GM23338 (cell line): ENCODE measurements around the gene APH1B. TPM values are rescaled to one million over a fixed set of nuclear protein-coding genes. Genes with fewer than 3 reads are reported as not detected.

Experiments used
- ATAC-seq: fragments of 200-7000 bp; cut with Tn5 transposase; 3 replicates; pipeline ENCODE4 v1.9.1; 2020
- DNase-seq: peaks from one replicate; pipeline ENCODE4 v3.0.0-alpha.2; 2015; ENCODE audit warnings: low spot score
- H2AFZ ChIP-seq: fragments of 200-600 bp; sonication (generic); 2 replicates; pipeline ENCODE4 v1.8.0; 2016; ENCODE audit warnings: antibody characterized with exemption, mild to moderate bottlenecking, moderate library complexity
- H3F3A ChIP-seq: fragments of 200-600 bp; sonication (generic); replicated peaks from 2 replicates; pipeline ENCODE4 v1.8.0; 2017; ENCODE audit warnings: antibody characterized with exemption, mixed run types, low read depth
- H3K27ac ChIP-seq: fragments of 200-600 bp; sonication (generic); 2 replicates; pipeline ENCODE4 v1.6.1; 2016; ENCODE audit warnings: low read depth
- H3K27me3 ChIP-seq: fragments of 200-600 bp; sonication (generic); 2 replicates; pipeline ENCODE4 v1.8.0; 2016; ENCODE audit warnings: mild to moderate bottlenecking, mixed run types, moderate library complexity; ENCODE audit not compliant: insufficient read depth
- H3K36me3 ChIP-seq: fragments of 200-600 bp; sonication (generic); 2 replicates; pipeline ENCODE4 v1.8.0; 2016; ENCODE audit warnings: mild to moderate bottlenecking; ENCODE audit not compliant: insufficient read depth
- H3K4me1 ChIP-seq: fragments of 200-600 bp; sonication (generic); 2 replicates; pipeline ENCODE4 v1.8.0; 2016; ENCODE audit warnings: mild to moderate bottlenecking, moderate library complexity; ENCODE audit not compliant: insufficient read depth
- H3K4me2 ChIP-seq: fragments of 200-600 bp; sonication (generic); 2 replicates; pipeline ENCODE4 v1.7.1; 2017; ENCODE audit warnings: mixed run types
- H3K4me3 ChIP-seq: fragments of 200-600 bp; sonication (generic); 2 replicates; pipeline ENCODE4 v1.6.1; 2016; ENCODE audit warnings: mixed run types
- H3K79me2 ChIP-seq: fragments of 200-600 bp; sonication (generic); replicated peaks from 2 replicates; pipeline ENCODE4 v1.8.0; 2017; ENCODE audit warnings: mild to moderate bottlenecking; ENCODE audit not compliant: insufficient read depth
- H3K9me2 ChIP-seq: fragments of 200-600 bp; sonication (generic); 2 replicates; pipeline ENCODE4 v1.8.0; 2017; ENCODE audit not compliant: insufficient read depth
- H4K20me1 ChIP-seq: fragments of 200-600 bp; sonication (generic); replicated peaks from 2 replicates; pipeline ENCODE4 v1.8.0; 2017; ENCODE audit warnings: mild to moderate bottlenecking; ENCODE audit not compliant: insufficient read depth
- H3K27ac Mint-ChIP-seq: 2 replicates; pipeline ENCODE4 v1.8.0; 2020; ENCODE audit warnings: inconsistent platforms, mild to moderate bottlenecking, moderate library complexity, mixed read lengths
- H3K27me3 Mint-ChIP-seq: 3 replicates; pipeline ENCODE4 v1.8.0; 2022; ENCODE audit warnings: low read depth, mild to moderate bottlenecking, moderate library complexity, mixed read lengths, inconsistent platforms; ENCODE audit not compliant: insufficient read depth, poor library complexity
- H3K36me3 Mint-ChIP-seq: 3 replicates; pipeline ENCODE4 v1.8.0; 2021; ENCODE audit warnings: low read depth, mild to moderate bottlenecking, inconsistent platforms, moderate library complexity, mixed read lengths
- H3K4me1 Mint-ChIP-seq: 3 replicates; pipeline ENCODE4 v1.8.0; 2020; ENCODE audit warnings: mild to moderate bottlenecking, inconsistent platforms, mixed read lengths
- H3K4me3 Mint-ChIP-seq: 3 replicates; pipeline ENCODE4 v1.8.0; 2021; ENCODE audit warnings: moderate library complexity, mild to moderate bottlenecking, inconsistent platforms, mixed read lengths
- H3K9me3 Mint-ChIP-seq: 3 replicates; pipeline ENCODE4 v1.8.0; 2020; ENCODE audit warnings: moderate library complexity, mild to moderate bottlenecking, inconsistent platforms, mixed read lengths
- CREB1 ChIP-seq: fragments of 250-450 bp; sonication (Bioruptor Pico); IDR thresholded peaks from 2 replicates; pipeline ENCODE4 v1.5.0; 2020; ENCODE audit warnings: low read depth, mild to moderate bottlenecking, moderate library complexity
- EZH2 ChIP-seq: fragments of 200-600 bp; sonication (generic); IDR thresholded peaks from one replicate; pipeline ENCODE4 v1.8.0; 2017; ENCODE audit warnings: antibody characterized with exemption, mild to moderate bottlenecking, low read depth; ENCODE audit not compliant: unreplicated experiment
- EZH2phosphoT487 ChIP-seq: fragments of 200-600 bp; sonication (generic); IDR thresholded peaks from one replicate; pipeline ENCODE4 v1.8.1; 2018; ENCODE audit warnings: antibody characterized with exemption; ENCODE audit not compliant: unreplicated experiment
- JUNB ChIP-seq: IDR thresholded peaks from one replicate; pipeline ENCODE4 v1.6.1; 2016; ENCODE audit warnings: antibody characterized with exemption; ENCODE audit not compliant: unreplicated experiment
- NANOG ChIP-seq: IDR thresholded peaks from 2 replicates; pipeline ENCODE4 v1.6.1; 2016; ENCODE audit warnings: antibody characterized with exemption, borderline replicate concordance
- POLR2AphosphoS5 ChIP-seq: IDR thresholded peaks from 2 replicates; pipeline ENCODE4 v1.6.1; 2016; ENCODE audit warnings: antibody characterized with exemption, low read depth
- ZNF114 ChIP-seq: fragments of 250-450 bp; sonication (Bioruptor Pico); IDR thresholded peaks from 2 replicates; pipeline ENCODE4 v1.5.0; 2020; ENCODE audit warnings: mild to moderate bottlenecking, moderate library complexity
- ZNF331 ChIP-seq: fragments of 250-450 bp; sonication (Bioruptor Pico); IDR thresholded peaks from 2 replicates; pipeline ENCODE4 v1.5.0; 2020; ENCODE audit warnings: low read depth, mild to moderate bottlenecking, moderate library complexity
- polyA plus RNA-seq: library from polyadenylated mRNA; unstranded; fragments of >200 nt; fragmentation: Nextera tagmentation; extraction: Ambion mirVana; gene quantifications from 2 replicates; pipeline ENCODE4 v1.2.1, GENCODE V29; 2016
- total RNA-seq: library from RNA; depleted of rRNA; stranded (reverse); fragments of >200 nt; shearing (Covaris generic); gene quantifications from 2 replicates; pipeline ENCODE4 v1.2.3, GENCODE V29; 2014
- TF ChIP-seq, protein P1 (sequence below), 2 experiments: fragments of 200-600 bp in 1 of 2; sonication (generic) in 1 of 2; conservative IDR thresholded peaks; 2 replicates each; pipeline versions ENCODE4 v1.5.1 to v1.6.1; 2016 to 2017; ENCODE audit warnings: antibody characterized with exemption in 2 of 2, low read depth in 2 of 2, mild to moderate bottlenecking in 2 of 2, moderate library complexity in 1 of 2
- TF ChIP-seq, protein P2 (sequence below): IDR thresholded peaks from one replicate; pipeline ENCODE4 v1.6.1; 2018; ENCODE audit warnings: antibody characterized with exemption; ENCODE audit not compliant: unreplicated experiment
- TF ChIP-seq, protein P3 (sequence below): IDR thresholded peaks from 2 replicates; pipeline ENCODE4 v1.6.1; 2016; ENCODE audit warnings: antibody characterized with exemption

The APH1B gene
- total and polyA plus RNA-seq, 2 experiments from 2014 or later = 14.3 to 24.4 TPM

DNA sequence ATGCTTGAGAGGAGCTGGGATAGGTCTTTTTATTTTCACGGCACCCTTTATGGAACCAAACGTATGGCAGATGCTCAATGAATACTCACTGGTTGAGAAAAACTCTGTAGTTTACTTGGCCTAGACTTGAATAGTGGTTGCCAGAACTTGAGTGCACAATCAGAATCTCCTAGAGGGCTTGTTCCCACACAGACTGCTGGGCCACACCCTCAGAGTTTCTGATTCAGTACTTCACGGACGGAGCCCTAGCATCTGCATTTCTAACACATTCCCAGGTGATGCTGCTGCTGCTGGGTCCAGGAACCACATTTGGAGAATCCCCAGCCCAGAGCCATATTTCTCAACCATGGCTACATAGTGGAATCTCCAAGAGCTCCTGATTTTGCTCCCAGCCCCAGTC, 79.7 kb downstream of the APH1B start (continued):
- TF ChIP-seq ZNF331 (no peak), EZH2phosphoT487 (no peak), CREB1 (CRISPR knock-in tag) (no peak), POLR2AphosphoS5 (no peak), JUNB (no peak)
- TF ChIP-seq, protein P1, sequence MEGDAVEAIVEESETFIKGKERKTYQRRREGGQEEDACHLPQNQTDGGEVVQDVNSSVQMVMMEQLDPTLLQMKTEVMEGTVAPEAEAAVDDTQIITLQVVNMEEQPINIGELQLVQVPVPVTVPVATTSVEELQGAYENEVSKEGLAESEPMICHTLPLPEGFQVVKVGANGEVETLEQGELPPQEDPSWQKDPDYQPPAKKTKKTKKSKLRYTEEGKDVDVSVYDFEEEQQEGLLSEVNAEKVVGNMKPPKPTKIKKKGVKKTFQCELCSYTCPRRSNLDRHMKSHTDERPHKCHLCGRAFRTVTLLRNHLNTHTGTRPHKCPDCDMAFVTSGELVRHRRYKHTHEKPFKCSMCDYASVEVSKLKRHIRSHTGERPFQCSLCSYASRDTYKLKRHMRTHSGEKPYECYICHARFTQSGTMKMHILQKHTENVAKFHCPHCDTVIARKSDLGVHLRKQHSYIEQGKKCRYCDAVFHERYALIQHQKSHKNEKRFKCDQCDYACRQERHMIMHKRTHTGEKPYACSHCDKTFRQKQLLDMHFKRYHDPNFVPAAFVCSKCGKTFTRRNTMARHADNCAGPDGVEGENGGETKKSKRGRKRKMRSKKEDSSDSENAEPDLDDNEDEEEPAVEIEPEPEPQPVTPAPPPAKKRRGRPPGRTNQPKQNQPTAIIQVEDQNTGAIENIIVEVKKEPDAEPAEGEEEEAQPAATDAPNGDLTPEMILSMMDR (conservative IDR thresholded peaks at IDR 0.05; ENCODE audit: low read depth in 2 of 2) = no peak
- TF ChIP-seq, protein P2, sequence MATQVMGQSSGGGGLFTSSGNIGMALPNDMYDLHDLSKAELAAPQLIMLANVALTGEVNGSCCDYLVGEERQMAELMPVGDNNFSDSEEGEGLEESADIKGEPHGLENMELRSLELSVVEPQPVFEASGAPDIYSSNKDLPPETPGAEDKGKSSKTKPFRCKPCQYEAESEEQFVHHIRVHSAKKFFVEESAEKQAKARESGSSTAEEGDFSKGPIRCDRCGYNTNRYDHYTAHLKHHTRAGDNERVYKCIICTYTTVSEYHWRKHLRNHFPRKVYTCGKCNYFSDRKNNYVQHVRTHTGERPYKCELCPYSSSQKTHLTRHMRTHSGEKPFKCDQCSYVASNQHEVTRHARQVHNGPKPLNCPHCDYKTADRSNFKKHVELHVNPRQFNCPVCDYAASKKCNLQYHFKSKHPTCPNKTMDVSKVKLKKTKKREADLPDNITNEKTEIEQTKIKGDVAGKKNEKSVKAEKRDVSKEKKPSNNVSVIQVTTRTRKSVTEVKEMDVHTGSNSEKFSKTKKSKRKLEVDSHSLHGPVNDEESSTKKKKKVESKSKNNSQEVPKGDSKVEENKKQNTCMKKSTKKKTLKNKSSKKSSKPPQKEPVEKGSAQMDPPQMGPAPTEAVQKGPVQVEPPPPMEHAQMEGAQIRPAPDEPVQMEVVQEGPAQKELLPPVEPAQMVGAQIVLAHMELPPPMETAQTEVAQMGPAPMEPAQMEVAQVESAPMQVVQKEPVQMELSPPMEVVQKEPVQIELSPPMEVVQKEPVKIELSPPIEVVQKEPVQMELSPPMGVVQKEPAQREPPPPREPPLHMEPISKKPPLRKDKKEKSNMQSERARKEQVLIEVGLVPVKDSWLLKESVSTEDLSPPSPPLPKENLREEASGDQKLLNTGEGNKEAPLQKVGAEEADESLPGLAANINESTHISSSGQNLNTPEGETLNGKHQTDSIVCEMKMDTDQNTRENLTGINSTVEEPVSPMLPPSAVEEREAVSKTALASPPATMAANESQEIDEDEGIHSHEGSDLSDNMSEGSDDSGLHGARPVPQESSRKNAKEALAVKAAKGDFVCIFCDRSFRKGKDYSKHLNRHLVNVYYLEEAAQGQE = no peak

DNA sequence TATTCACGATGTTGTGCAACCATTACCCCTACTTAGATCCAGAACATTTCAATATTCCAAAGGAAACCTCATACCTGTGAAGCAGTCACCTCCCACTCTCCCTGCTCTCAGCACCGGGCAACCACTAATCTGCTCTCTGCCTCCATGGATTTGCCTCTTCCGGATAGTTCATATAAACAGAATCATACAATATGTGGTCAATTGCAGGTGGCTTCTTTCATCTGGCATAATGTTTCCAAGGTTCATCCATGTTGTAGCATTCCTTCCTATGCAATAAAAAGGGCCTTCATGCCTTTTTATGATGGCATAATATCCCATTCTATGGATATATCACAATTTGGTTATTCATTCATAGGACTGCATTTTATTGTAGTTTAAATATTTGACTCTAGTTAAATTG, 80.3 kb downstream of the APH1B start:
- Histone ChIP-seq H3F3A (no peaks in the 10 kb centered on the region), H2AFZ (no peak overlapping the region), H3K4me2 (no peak overlapping the region), H4K20me1 (no peaks in the 10 kb centered on the region), H3K27ac (no peak overlapping the region), H3K79me2 (no peaks in the 10 kb centered on the region), H3K4me3 (no peak overlapping the region), H3K9me2 (no peaks in the 10 kb centered on the region), H3K36me3 (no peaks in the 10 kb centered on the region), H3K27me3 (no peaks in the 10 kb centered on the region), H3K4me1 (peaks cover 10% of the 10 kb centered on the region)
- Mint-ChIP-seq H3K27ac (no peak overlapping the region), H3K36me3 (no peaks in the 10 kb centered on the region), H3K9me3 (peaks cover 3% of the 10 kb centered on the region; the same call in 1 of the 3 replicates), H3K27me3 (peaks cover 2% of the 10 kb centered on the region), H3K4me3 (no peak overlapping the region), H3K4me1 (peaks cover 18% of the 10 kb centered on the region)
- DNase-seq = no peak
- ATAC-seq = no peak
- TF ChIP-seq JUNB (no peak), ZNF331 (no peak), ZNF114 (no peak), CREB1 (CRISPR knock-in tag) (no peak), POLR2AphosphoS5 (no peak), EZH2 (no peak), NANOG (no peak)
- TF ChIP-seq, protein P3, sequence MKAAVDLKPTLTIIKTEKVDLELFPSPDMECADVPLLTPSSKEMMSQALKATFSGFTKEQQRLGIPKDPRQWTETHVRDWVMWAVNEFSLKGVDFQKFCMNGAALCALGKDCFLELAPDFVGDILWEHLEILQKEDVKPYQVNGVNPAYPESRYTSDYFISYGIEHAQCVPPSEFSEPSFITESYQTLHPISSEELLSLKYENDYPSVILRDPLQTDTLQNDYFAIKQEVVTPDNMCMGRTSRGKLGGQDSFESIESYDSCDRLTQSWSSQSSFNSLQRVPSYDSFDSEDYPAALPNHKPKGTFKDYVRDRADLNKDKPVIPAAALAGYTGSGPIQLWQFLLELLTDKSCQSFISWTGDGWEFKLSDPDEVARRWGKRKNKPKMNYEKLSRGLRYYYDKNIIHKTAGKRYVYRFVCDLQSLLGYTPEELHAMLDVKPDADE = no peak
- TF ChIP-seq, protein P1 (conservative IDR thresholded peaks at IDR 0.05; ENCODE audit: low read depth in 2 of 2) = no peak
- TF ChIP-seq, protein P2 = no peak
